Calu3 (cell line): ENCODE data around the gene VHLL. TPM values are rescaled to one million over a fixed set of nuclear protein-coding genes. Genes with fewer than 3 reads are reported as not detected.
A peak's percentile ranks its signal among the peaks of the same experiment; 100 is the strongest.

ENCODE experiments used
- BruUV-seq: library from RNA; stranded (reverse); fragments of 400-500 nt; replicated peaks from 2 replicates; lab custom pipeline; 2021; lab: Mats Ljungman, UMichigan
- CTCF ChIA-PET: fragments of 300-600 bp; sonication (Branson Sonifier 250); formaldehyde crosslinking; loops from one replicate; lab custom pipeline; 2022; ENCODE audit warnings: antibody characterized with exemption; lab: Charles Lee
- DNase-seq: peaks from one replicate; pipeline ENCODE4 v3.0.0; 2022
- H3K27ac Mint-ChIP-seq: one replicate; pipeline ENCODE4 v1.8.0; 2022; ENCODE audit warnings: mixed read lengths; ENCODE audit not compliant: unreplicated experiment
- H3K27me3 Mint-ChIP-seq: one replicate; pipeline ENCODE4 v1.8.0; 2022; ENCODE audit warnings: mixed read lengths; ENCODE audit not compliant: unreplicated experiment
- H3K36me3 Mint-ChIP-seq: one replicate; pipeline ENCODE4 v1.8.0; 2022; ENCODE audit warnings: mild to moderate bottlenecking, moderate library complexity, mixed read lengths; ENCODE audit not compliant: insufficient read depth, unreplicated experiment
- H3K4me1 Mint-ChIP-seq: one replicate; pipeline ENCODE4 v1.8.0; 2022; ENCODE audit warnings: mild to moderate bottlenecking, low read depth, mixed read lengths; ENCODE audit not compliant: unreplicated experiment
- H3K4me3 Mint-ChIP-seq: one replicate; pipeline ENCODE4 v1.8.0; 2022; ENCODE audit warnings: mild to moderate bottlenecking, low read depth, moderate library complexity, mixed read lengths; ENCODE audit not compliant: unreplicated experiment
- H3K9me3 Mint-ChIP-seq: one replicate; pipeline ENCODE4 v1.8.0; 2022; ENCODE audit warnings: low read depth, mixed read lengths; ENCODE audit not compliant: unreplicated experiment
- CTCF ChIP-seq: fragments of 200-600 bp; IDR thresholded peaks from one replicate; pipeline ENCODE4 v1.8.0; 2022; ENCODE audit warnings: antibody characterized with exemption; ENCODE audit not compliant: unreplicated experiment
- intact Hi-C: fragments of 100-400 bp; cut with micrococcal nuclease; formaldehyde crosslinking; loops from one replicate; pipeline ENCODE4 v1.10.0; 2022; ENCODE audit not compliant: unreplicated experiment
- total RNA-seq: library from RNA; stranded (reverse); gene quantifications from 2 replicates; pipeline ENCODE4 v1.2.3, GENCODE V29; 2022

Gene VHLL
- total RNA-seq, 1 experiment from 2014 or later: 1.5 TPM

GRCh38 chr1:156266051-156266450, 33.1 kb downstream of the VHLL start:
- Mint-ChIP-seq H3K4me3 (no peak overlapping the region), H3K36me3 (peaks cover 87% of the 10 kb centered on the region), H3K27me3 (no peaks in the 10 kb centered on the region), H3K9me3 (no peaks in the 10 kb centered on the region), H3K27ac (no peak overlapping the region), H3K4me1 (no peaks in the 10 kb centered on the region)
- intact Hi-C loops: no loop called here
- DNase-seq: no peak
- TF ChIP-seq CTCF: no peak
- CTCF ChIA-PET: no interaction called here
- BruUV-seq: TSS peak; percentile 62

DNA sequence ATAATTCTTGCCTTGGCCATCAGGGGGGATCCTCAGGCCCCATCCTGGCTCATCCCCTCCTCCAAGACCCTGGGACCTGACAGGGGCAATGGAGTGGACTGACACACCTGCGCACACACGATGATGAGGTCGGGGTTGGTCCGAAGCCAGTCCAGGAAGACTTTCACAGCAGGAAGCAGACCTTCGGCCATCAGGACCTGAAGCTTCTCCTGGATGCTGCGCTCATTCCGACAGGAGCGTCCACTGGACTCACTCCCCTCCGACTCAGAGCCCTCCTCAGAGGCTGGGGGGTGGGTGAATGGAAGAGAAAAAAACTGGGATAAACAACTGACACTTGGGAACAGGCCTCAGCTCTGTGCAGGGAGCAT, 35.8 kb downstream of the VHLL start:
- Mint-ChIP-seq H3K4me3 (no peak overlapping the region), H3K9me3 (no peaks in the 10 kb centered on the region), H3K36me3 (peaks cover 84% of the 10 kb centered on the region), H3K4me1 (no peaks in the 10 kb centered on the region), H3K27me3 (no peaks in the 10 kb centered on the region), H3K27ac (no peak overlapping the region)
- no peak for TF ChIP-seq CTCF
- intact Hi-C loops: no loop called here
- CTCF ChIA-PET: no interaction called here
- DNase-seq: no peak
- no TSS peak for BruUV-seq

- Mint-ChIP-seq H3K36me3 (peaks cover 88% of the 10 kb centered on the region), H3K27ac (no peak overlapping the region), H3K4me3 (no peak overlapping the region), H3K27me3 (no peaks in the 10 kb centered on the region), H3K9me3 (no peaks in the 10 kb centered on the region), H3K4me1 (no peaks in the 10 kb centered on the region)
- CTCF ChIA-PET: no interaction called here
- intact Hi-C loops: no loop called here
- no peak for DNase-seq
- TF ChIP-seq CTCF: no peak
- no TSS peak for BruUV-seq
Observed at GRCh38 chr1:156262461-156263287, 36.4 kb downstream of the VHLL start.

DNA sequence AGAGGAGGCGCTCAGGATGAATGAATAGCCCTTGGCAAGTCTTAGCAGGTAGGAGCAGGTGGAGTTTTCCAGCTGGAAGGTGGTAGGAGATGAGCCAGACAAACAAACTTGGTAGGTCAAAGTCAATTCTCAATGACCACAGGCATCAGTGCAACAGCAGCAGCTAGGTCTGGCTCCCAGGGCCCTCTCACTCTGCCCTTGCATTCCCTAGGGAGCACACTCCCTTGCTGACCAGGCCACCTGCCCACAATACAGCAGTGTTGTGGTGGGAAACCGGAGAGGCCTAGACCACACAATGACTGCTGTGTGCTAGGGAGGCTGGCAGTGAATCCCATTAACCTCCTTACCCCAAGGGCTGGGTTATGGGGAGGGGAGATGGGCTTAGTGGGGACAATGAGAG, 38.2 kb downstream of the VHLL start:
- Mint-ChIP-seq H3K27me3 (no peaks in the 10 kb centered on the region), H3K4me1 (no peaks in the 10 kb centered on the region), H3K9me3 (no peaks in the 10 kb centered on the region), H3K27ac (peak overlapping the region; percentile 15), H3K36me3 (peaks cover 90% of the 10 kb centered on the region), H3K4me3 (no peak overlapping the region)
- BruUV-seq: no TSS peak
- intact Hi-C loops: no loop called here
- DNase-seq: no peak
- no peak for TF ChIP-seq CTCF
- CTCF ChIA-PET: no interaction called here
